GM10266 (cell line): ENCODE results near the gene DLG2.

Source experiments
- DNase-seq: peaks from one replicate; pipeline ENCODE4 v3.0.0; 2012; ENCODE audit errors: extremely low spot score
- CTCF ChIP-seq: IDR thresholded peaks from 2 replicates; pipeline ENCODE4 v1.5.1; 2012; ENCODE audit warnings: mild to moderate bottlenecking, low read depth; ENCODE audit not compliant: control insufficient read depth, insufficient read depth; ENCODE audit errors: missing control alignments

The DLG2 gene

DNA sequence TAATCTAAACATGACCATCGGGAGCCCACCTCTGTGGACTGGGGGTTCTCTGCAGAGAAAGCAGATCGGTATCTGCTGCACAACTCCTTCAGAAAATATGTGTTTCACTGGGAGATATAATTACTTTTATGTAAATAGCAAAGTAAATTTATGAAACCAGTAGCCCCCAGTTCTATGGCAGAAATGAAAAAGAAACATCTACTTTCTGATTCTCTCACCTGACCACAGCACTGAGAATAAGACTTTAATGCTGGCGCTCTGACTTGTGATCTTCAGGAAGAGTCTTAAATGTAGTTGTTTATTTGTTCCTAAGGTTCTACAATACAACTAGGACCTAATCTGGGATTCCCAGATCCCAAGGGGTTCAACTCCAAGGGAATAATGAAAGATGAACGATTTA, 518.0 kb downstream of the DLG2 start:
- peak; percentile 11 for DNase-seq
- TF ChIP-seq CTCF: no peak

- TF ChIP-seq CTCF: no peak
- DNase-seq: no peak
Measured at GRCh38 chr11:85105868-85106267, 521.3 kb downstream of the DLG2 start.

GRCh38 chr11:85099522-85099921, 527.6 kb downstream of the DLG2 start:
- DNase-seq: no peak
- TF ChIP-seq CTCF: no peak

- no peak for DNase-seq
- no peak for TF ChIP-seq CTCF
Measured at GRCh38 chr11:85098996-85099395, 528.1 kb downstream of the DLG2 start.

DNA sequence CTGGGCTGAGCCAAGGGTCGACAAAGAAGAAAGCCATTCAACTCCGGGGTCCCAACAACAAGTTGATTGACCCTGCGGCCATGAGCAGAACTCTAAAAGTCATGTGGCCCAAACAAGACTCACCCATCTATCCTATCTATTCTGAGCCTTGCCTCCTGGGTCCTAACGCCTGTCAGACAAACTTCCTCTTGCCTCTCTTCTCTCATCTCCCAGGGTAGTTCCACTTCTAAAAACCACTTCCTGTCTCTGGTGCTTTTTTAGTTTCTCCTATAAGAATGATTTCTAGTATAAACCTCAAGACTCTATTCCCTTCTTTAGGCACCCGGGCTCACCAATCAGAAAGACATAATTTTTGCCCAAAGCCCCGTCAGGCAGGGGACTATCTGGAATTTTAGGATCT, 530.2 kb downstream of the DLG2 start:
- no peak for TF ChIP-seq CTCF
- no peak for DNase-seq

- TF ChIP-seq CTCF: no peak
- DNase-seq: no peak
Measured at GRCh38 chr11:85095239-85095638, 531.9 kb downstream of the DLG2 start.

GRCh38 chr11:85094795-85095194, 532.3 kb downstream of the DLG2 start:
- TF ChIP-seq CTCF: no peak
- DNase-seq: no peak

GRCh38 chr11:85089654-85090053, 537.5 kb downstream of the DLG2 start:
- no peak for DNase-seq
- TF ChIP-seq CTCF: no peak
